Thyroid gland (tissue), 4 donors: ENCODE results near the gene GLB1L3.

Source experiments
- POLR2A ChIP-seq, 2 donors: fragments of 450-650 bp; IDR thresholded peaks; one replicate each; pipeline ENCODE4 v1.6.1; 2017; ENCODE audit warnings: antibody characterized with exemption in 2 of 2, mild to moderate bottlenecking in 2 of 2, moderate library complexity in 1 of 2
- TF ChIP-seq, protein P1 (sequence below), 6 experiments: fragments of 200-600 bp in 3 of 6; fragments of 450-650 bp in 3 of 6; sonication (generic) in 3 of 6; IDR thresholded peaks; one replicate each; pipeline ENCODE4 v1.5.1; 2016 to 2019; ENCODE audit warnings: antibody characterized with exemption in 6 of 6, mild to moderate bottlenecking in 2 of 6, inconsistent platforms in 1 of 6, moderate library complexity in 1 of 6

- TF ChIP-seq, protein P1, sequence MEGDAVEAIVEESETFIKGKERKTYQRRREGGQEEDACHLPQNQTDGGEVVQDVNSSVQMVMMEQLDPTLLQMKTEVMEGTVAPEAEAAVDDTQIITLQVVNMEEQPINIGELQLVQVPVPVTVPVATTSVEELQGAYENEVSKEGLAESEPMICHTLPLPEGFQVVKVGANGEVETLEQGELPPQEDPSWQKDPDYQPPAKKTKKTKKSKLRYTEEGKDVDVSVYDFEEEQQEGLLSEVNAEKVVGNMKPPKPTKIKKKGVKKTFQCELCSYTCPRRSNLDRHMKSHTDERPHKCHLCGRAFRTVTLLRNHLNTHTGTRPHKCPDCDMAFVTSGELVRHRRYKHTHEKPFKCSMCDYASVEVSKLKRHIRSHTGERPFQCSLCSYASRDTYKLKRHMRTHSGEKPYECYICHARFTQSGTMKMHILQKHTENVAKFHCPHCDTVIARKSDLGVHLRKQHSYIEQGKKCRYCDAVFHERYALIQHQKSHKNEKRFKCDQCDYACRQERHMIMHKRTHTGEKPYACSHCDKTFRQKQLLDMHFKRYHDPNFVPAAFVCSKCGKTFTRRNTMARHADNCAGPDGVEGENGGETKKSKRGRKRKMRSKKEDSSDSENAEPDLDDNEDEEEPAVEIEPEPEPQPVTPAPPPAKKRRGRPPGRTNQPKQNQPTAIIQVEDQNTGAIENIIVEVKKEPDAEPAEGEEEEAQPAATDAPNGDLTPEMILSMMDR (IDR thresholded peaks at IDR 0.05): no peak
- TF ChIP-seq POLR2A (IDR thresholded peaks at IDR 0.05): peak in 1 of 2 donors; percentile 32
Observed at GRCh38 chr11:134258577-134258976, 17.6 kb upstream of the GLB1L3 start.
